ENCODE data around the gene PDE3A.
"Not testable (repeated sequence)": the region's sequence is repeated elsewhere in the genome, so short reads cannot be mapped to it uniquely, and the experiment has no call there.

Gene PDE3A

GRCh38 chr12:20368114-20368650 is at the start of gene PDE3A:
Gene PDE3A (plus strand): TSS chr12:20368537. CDS start chr12:20369285, 748 bp downstream.
- DNase-seq, result no peak

GRCh38 chr12:20319366-20319765 is 49.0 kb upstream of the PDE3A start:
- no peak for DNase-seq

- no peak for DNase-seq
These were observed 47.8 kb upstream of the PDE3A start for GRCh38 chr12:20320552-20320951.

- DNase-seq, result not testable (repeated sequence)
These were observed 37.4 kb upstream of the PDE3A start for GRCh38 chr12:20330826-20331505.

GRCh38 chr12:20339060-20339459 is 29.3 kb upstream of the PDE3A start:
- no peak for DNase-seq

GRCh38 chr12:20342111-20342510 is 26.2 kb upstream of the PDE3A start:
- no peak for DNase-seq

GRCh38 chr12:20345866-20346265 is 22.5 kb upstream of the PDE3A start:
- DNase-seq, result no peak

GRCh38 chr12:20350026-20350425 is 18.3 kb upstream of the PDE3A start:
- no peak for DNase-seq

- no peak for DNase-seq
These were observed 17.8 kb upstream of the PDE3A start for GRCh38 chr12:20350495-20350894.

- DNase-seq, result no peak
These were observed 16.9 kb upstream of the PDE3A start for GRCh38 chr12:20351406-20351805.

GRCh38 chr12:20356048-20356447 is 12.3 kb upstream of the PDE3A start:
- DNase-seq, result no peak

GRCh38 chr12:20360407-20360806 is 7.9 kb upstream of the PDE3A start:
- DNase-seq, result no peak

GRCh38 chr12:20361416-20361815 is 6.9 kb upstream of the PDE3A start:
- DNase-seq, result no peak

GRCh38 chr12:20364501-20364900 is 3.8 kb upstream of the PDE3A start:
- DNase-seq, result no peak

GRCh38 chr12:20366776-20367409 is 1.4 kb upstream of the PDE3A start:
- no peak for DNase-seq

GRCh38 chr12:20367583-20368113 is 689 bp upstream of the PDE3A start:
- DNase-seq, result no peak

GRCh38 chr12:20368651-20369304 is 441 bp downstream of the PDE3A start:
- no peak for DNase-seq

- no peak for DNase-seq
These were observed 1.1 kb downstream of the PDE3A start for GRCh38 chr12:20369305-20370013.

- DNase-seq, result no peak
These were observed 1.7 kb downstream of the PDE3A start for GRCh38 chr12:20370014-20370386.

- no peak for DNase-seq
These were observed 2.7 kb downstream of the PDE3A start for GRCh38 chr12:20370866-20371519.

GRCh38 chr12:20372326-20373096 is 4.2 kb downstream of the PDE3A start:
- no peak for DNase-seq

- no peak for DNase-seq
These were observed 6.5 kb downstream of the PDE3A start for GRCh38 chr12:20374795-20375194.

Measured in NK-92 treated with Interleukin-12 subunit alpha and Interleukin-12 subunit beta, amount 100 ng/mL, for 24 hours (cell line).